CD4-positive, alpha-beta T cell treated with Interleukin-15 for 4 hours (primary cell): ENCODE results near the gene NTN3.
A peak's percentile ranks its signal among the peaks of the same experiment; 100 is the strongest.

Experiments used
- DNase-seq: peaks from one replicate; pipeline ENCODE4 v3.0.0-alpha.2; 2020; ENCODE audit warnings: low spot score

Gene NTN3

DNA sequence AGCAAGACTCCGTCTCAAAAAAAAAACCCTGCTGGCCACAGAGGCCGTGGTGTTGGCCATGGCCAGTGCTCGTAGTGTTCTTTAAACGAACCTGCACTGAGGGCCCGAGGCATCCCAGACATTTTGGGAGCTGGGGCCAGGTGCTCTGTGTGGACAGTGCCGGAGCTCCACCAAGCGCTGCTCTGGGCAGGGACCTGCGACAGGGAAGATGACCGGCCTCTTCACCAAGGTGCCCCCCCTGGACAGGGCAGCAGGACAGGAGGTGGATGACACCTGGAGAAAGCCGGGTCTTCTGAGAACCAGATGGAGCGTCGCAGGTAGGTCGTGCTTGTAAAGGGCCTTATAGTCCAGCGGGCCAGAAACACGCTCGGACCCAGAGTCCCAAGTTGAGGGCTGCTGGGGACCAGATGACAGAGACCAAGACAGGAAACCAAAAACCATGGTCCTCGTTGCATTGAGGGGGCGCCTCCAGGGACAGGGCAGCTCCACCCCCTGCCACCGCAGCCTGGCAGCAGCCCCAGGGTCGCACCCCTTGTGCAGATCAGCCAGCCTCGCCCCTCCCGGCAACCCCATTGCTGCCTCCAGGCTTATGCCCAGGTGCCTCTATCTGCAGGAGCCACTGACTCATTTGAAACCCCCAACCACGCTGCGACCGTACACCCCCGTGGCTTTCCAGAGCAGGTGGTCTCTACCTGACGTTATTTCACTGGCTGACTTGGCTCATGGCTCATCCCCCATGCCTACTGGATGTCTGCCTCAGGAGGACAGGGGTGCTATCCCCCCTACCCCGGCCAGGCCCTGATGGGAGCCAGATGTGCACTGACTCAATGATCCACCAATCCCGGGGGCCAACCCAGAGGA lies 4.2 kb upstream of the NTN3 start:
- DNase-seq: no peak

GRCh38 chr16:2467528-2468232 lies 3.4 kb upstream of the NTN3 start:
- DNase-seq: no peak

DNA sequence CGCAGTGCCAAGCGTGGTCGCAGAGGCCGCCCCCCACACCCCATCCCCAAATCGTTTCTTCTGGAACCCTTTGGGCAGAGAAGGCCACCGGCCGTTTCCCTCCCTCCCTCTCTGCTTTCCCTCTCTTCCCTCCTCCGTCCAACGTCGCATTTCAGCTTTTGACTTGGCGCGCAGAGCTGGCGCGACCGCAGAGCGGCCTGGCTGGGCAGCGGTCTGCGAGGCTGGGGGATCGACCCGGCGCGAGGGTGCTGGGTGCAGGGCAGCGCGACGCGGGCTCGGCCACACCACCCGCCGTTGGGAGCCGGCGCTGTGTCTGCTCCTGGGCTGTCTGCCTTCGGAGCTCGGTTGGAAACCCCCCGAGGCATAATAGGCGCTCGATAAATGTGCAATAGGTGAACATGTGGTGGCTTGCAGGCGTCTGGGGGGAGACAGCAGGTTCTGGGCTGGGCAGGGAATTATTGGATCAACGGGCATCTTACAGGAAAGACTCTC lies 2.8 kb upstream of the NTN3 start:
- DNase-seq: no peak

DNA sequence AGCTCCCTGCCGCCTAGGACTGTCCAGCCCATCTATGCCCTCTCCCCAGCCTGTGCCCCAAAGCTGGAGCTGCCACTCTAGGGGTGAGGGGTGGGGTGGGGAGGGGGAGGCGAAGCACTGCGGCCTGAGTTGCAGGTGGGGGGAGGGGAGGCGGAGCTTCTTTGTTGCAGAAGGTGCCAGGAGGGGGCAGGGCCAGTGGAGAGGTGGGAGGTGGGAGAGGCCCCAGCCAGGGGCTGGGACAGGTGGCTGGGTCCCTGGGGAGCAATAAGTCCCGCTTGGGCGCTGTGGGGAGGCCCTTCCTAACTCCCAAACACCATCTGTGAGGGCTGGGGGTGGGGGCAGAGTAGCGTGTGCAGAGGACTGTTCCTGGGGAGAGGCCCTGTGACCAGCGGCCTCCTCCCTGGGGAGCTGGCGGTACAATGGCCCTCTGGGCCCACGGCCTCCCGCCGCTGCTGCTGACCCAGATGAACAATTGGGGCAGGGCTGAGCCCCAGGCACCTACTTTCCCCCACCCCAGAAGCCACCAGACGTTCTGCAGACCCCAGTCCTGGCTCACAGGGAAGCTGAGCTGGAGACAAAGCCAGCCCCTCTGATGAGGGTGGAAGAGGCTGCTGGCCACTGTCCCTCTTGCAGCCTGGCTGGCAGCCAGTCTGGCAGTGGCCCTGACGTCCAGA lies 2.2 kb upstream of the NTN3 start:
- no peak for DNase-seq

DNA sequence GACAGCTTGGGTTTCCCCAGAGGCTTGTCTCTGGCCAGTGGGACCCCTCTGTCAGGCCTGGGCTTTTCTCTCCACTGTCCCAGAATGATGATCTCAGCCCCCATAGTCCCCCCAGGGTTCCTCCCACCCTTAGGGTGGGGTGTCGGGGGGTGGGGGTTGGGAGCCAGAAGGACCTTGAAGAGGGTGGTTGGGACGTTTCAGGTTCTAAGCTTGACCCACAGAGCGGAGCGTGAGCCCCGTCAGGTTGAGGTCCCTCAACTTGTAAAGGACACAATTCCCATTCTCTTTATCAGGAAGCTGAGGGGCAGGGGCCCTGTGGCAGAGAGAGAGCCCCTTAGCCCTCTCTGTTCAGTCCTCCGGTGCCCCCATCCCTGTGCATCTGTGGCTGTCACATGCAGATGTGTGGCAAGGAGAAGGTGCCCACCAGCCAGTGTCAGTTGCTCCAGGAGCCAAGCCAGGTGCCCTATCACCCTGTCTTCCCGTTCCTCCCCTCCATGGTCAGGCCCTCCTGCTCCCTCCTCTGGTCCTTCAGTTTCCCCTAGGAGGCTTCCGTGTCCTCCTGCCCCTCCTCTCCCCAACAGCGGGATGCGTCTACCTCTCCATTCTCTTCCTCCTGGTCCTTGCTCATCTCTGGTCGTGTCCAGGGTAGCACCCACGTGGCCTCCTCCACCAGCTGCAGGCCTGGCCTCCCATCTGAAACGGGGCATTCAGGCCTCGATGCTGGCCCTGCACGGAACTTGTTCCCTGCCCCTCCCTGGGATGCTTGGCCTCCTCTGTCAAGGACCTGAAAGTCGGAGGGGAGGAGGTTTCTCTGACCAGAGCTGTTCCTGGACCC lies 1.5 kb upstream of the NTN3 start:
- no peak for DNase-seq

DNA sequence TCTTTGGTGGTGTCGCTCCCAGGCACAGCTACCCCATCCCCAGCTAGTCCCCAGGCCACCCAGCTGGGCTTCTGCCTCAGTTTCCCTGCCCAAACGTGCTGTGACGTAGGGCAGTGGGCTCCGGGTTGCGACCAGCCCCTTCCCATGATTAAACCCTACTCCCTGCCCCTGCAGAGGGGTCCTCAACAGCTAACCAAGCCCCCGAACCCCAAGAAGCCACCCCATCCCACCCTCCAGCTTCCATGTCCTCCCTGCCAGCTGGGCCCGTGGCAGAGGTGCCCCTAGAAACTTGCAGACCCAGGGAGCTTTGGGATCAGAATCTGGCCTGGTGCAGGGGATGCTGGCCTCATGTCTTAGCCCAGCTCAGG lies 879 bp upstream of the NTN3 start:
- DNase-seq: no peak

DNA sequence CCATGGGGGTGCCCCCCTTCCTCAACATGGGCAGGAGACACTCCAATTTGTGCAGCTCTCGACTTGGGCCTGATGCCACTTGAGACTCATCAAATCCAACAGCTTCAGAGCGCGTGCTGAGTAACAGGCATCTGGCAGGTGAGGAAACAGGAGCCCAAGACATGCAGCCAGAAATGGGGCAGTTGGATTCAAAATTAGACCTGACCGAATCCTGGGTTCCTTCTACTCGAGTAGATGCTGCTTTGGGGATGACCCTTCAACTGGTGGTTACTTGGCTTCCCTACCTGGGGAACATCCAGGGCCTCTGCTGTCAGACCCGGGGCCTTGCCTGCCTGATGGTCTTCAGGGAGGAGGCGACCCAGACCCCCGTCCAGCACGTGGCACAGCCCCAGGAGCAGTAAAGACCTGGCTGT lies 488 bp upstream of the NTN3 start:
- DNase-seq: no peak

GRCh38 chr16:2471653-2472487 lies 773 bp downstream of the NTN3 start:
- no peak for DNase-seq

DNA sequence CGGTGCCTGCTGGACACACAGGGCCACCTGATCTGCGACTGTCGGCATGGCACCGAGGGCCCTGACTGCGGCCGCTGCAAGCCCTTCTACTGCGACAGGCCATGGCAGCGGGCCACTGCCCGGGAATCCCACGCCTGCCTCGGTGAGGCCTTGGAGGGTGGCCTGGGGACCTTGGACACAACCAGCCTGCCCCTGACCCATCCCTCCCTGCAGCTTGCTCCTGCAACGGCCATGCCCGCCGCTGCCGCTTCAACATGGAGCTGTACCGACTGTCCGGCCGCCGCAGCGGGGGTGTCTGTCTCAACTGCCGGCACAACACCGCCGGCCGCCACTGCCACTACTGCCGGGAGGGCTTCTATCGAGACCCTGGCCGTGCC lies 1.4 kb downstream of the NTN3 start:
- no peak for DNase-seq

GRCh38 chr16:2472885-2473445 lies 1.9 kb downstream of the NTN3 start:
- DNase-seq: no peak

- DNase-seq: peak; percentile 9
These were observed 2.4 kb downstream of the NTN3 start for GRCh38 chr16:2473446-2473926.

DNA sequence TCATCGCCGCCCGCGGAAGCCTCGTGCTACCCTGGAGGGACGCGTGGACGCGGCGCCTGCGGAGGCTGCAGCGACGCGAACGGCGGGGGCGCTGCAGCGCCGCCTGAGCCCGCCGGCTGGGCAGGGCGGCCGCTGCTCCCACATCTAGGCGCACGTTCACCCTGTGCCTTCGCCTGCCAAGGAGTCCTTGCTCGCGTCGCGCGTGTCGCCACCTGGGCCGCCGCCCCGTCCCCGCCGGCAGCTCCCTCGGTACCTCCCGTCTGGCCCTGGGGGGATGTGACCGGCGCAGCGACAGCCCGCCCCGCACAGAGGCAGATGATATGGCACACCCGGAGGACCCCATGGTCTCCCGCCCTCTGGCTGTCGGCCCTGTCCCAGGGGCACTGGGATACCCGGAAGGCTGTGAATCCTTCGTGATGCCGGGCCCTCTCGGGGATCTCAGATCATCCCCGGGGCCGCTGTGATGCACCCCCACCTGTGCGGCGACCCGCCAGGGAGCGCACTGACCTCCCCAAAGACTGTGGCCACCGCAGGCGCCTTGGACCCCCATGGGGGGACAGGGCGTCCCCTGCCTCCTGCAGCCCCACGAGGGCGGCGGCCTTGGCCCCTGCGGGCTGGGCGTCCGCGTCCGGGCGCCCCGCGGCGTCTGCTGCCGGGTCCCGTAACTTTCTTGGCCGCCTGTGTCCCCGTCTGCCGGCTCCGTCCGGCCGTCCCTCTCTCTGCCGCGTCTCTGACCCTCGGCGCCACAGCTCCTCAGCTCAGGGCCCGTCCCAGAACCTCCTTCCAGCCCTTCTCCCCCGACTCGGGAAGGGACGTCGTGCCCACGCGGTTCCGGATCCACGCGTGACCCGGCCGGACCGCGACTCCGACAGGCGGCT lies 3.1 kb downstream of the NTN3 start:
- DNase-seq: peak; percentile 59

- peak; percentile 82 for DNase-seq
These were observed 3.8 kb downstream of the NTN3 start, which contains the start of gene TBC1D24 for GRCh38 chr16:2474877-2475412. Gene TBC1D24, plus strand, starts transcription at chr16:2475127. Its CDS starts 21,022 bp downstream, at chr16:2496149.

DNA sequence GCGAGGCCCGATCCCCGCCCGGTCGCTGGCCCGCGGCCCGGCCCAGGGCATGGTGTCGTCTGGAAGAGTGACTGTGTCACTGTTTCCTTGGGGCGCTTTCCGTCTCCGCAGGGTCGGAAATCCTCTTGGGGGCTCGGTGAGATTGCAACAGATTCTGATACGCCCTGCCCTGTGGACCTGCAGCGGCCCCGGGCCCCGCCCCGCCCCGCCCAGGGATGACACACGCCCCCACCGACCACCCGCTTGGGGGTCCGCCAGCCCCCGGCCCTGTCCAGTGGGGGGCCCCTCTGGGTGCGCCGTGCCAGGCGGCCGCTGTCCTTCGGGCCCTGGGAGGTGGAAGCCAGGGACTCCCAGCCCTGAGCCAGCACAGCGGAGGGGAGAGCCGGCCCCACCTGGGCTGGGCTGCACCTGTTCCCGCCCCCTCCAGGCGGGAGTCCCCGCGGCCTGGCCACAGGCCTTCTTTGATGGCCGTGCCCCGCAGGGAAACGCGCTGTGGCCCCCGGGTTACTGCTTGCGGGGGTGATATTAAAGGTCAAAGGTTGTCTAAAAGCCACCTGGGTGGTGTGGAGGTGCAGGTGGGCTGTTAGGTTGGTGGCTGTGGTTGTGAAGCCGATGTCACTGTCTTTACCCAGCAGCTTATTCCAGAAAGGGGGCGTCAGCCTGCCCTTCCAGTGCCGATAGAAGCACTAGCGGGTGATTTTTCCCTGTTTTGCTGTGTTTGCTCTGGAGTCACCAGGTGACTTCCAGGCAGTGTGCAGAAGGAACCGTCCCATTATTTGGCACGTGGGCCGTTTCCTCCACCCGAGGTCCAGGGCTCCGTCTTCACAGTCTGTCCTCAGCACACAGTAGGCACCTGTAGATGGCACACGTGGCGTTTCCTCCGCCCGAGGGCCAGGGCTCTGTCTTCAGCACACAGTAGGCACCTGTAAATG lies 4.6 kb downstream of the NTN3 start:
- peak; percentile 16 for DNase-seq

GRCh38 chr16:2476345-2476720 lies 5.2 kb downstream of the NTN3 start:
- DNase-seq: no peak

- DNase-seq: no peak
These were observed 5.6 kb downstream of the NTN3 start for GRCh38 chr16:2476741-2477140.

- DNase-seq: no peak
These were observed 6.2 kb downstream of the NTN3 start for GRCh38 chr16:2477327-2477726.

GRCh38 chr16:2478279-2478678 lies 7.2 kb downstream of the NTN3 start:
- DNase-seq: no peak
